Fibroblast of pulmonary artery (primary cell): Measurements from ENCODE around the gene CHAMP1.
A peak's percentile ranks its signal among the peaks of the same experiment; 100 is the strongest.

Experiments used
- DNase-seq: peaks from one replicate; pipeline ENCODE4 v3.0.0-alpha.2; 2010; ENCODE audit warnings: low read depth
- H3K4me3 ChIP-seq: replicated peaks from 2 replicates; pipeline ENCODE4 v1.5.1; 2011; ENCODE audit warnings: low read depth, mild to moderate bottlenecking, control low read depth, low read length, moderate library complexity
- TF ChIP-seq, protein P1 (sequence below): IDR thresholded peaks from 2 replicates; pipeline ENCODE4 v1.5.1; 2011; ENCODE audit warnings: mild to moderate bottlenecking, control low read depth, low read length, inconsistent platforms; ENCODE audit errors: missing control alignments

Gene CHAMP1

DNA sequence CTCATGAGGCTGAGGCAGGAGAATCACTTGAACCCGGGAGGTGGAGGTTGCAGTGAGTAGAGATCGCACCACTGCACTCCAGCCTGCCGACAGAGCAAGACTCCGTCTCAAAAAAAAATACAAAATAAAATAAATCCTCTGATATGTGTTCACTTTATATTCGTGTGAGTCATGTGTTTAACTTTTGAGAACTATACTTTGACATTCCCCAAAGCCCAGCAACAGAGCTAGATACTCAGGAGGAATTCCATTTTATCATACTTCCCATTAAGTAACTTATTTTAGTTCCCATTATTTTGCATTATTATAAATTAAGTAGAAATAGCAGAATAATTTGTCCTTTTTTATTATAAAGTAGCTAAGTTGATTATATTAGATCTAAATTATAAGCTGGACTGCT is 3.3 kb upstream of the CHAMP1 start:
- no peak for DNase-seq
- TF ChIP-seq, protein P1, sequence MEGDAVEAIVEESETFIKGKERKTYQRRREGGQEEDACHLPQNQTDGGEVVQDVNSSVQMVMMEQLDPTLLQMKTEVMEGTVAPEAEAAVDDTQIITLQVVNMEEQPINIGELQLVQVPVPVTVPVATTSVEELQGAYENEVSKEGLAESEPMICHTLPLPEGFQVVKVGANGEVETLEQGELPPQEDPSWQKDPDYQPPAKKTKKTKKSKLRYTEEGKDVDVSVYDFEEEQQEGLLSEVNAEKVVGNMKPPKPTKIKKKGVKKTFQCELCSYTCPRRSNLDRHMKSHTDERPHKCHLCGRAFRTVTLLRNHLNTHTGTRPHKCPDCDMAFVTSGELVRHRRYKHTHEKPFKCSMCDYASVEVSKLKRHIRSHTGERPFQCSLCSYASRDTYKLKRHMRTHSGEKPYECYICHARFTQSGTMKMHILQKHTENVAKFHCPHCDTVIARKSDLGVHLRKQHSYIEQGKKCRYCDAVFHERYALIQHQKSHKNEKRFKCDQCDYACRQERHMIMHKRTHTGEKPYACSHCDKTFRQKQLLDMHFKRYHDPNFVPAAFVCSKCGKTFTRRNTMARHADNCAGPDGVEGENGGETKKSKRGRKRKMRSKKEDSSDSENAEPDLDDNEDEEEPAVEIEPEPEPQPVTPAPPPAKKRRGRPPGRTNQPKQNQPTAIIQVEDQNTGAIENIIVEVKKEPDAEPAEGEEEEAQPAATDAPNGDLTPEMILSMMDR = no peak
- H3K4me3 ChIP-seq = no peak overlapping the region

DNA sequence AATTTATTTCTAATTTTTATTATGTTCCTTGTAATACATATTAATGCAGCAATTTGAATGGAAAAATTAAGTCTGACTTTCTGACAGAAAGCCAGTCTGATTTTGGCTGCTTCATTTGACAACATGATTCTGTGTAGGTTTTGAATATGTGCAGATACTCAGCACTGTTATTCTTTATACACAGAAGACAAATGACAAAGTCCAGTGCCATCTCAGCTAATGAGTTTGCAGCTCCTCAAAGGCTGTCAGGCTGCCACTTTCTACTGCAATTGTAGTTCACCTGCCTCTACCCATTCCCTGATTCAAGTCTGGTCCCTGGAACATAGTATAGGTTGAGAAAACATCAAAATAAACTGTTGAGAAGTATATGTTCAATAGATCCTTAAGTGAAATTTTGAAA is 2.9 kb upstream of the CHAMP1 start:
- TF ChIP-seq, protein P1 = no peak
- H3K4me3 ChIP-seq = no peak overlapping the region

DNA sequence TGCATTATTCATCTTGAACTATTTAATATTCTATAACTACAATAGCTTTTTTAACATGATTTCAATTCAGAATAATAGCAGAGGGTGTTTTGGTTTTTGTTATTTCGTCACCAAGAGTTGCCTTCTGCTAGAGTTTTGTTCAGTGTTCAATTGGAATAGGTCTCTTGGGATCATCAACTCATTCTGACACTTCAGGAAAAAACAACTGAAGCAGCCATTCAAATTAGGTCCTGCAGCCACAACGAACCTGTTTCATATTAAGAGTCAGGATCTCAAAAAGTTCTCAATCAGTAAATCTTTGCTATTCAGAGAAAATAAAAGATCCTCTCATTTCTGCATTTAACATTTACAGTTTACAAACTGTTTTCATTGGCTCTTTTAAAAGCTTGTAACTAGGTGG is 2.4 kb upstream of the CHAMP1 start:
- no peak for DNase-seq
- no peak overlapping the region for H3K4me3 ChIP-seq
- TF ChIP-seq, protein P1 = no peak

More for the DNA sequence above, 2.9 kb upstream of the CHAMP1 start:
- DNase-seq = no peak

DNA sequence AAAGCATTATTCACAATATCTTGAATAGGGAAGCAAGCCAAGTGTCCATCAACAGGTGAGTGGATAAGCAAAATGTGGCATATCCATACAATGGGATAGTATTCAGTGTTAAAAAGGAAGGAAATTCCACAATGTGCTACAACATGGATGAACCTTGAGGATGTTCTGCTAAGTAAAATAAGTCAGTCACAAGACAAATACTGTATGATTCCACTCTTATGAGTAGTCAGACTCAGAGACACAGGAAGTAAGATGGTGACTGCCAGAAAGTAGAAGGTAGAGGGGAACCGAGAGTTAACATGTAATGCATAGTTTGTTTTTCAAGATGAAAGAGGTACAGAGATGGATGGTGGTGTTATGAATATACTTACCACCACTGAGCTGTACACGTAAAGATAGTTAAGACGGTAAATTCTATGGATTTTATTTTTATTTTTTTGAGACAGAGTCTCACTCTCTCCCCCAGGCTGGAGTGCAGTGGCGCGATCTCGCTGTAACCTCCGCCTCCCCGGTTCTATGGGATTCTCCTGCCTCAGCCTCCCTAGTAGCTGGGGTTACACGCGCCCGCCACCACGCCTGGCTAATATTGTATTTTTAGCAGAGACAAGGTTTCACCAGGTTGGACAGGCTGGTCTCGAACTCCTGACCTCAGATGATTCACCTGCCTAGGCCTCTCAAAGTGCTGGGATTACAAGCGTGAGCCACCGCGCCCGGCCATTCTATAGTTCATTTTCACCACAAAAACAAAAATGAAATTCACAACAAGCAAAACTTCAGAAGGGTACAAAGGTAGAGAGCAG is 1.0 kb upstream of the CHAMP1 start:
- TF ChIP-seq, protein P1 = no peak
- H3K4me3 ChIP-seq = peak overlapping the region; percentile 77
- DNase-seq = no peak

DNA sequence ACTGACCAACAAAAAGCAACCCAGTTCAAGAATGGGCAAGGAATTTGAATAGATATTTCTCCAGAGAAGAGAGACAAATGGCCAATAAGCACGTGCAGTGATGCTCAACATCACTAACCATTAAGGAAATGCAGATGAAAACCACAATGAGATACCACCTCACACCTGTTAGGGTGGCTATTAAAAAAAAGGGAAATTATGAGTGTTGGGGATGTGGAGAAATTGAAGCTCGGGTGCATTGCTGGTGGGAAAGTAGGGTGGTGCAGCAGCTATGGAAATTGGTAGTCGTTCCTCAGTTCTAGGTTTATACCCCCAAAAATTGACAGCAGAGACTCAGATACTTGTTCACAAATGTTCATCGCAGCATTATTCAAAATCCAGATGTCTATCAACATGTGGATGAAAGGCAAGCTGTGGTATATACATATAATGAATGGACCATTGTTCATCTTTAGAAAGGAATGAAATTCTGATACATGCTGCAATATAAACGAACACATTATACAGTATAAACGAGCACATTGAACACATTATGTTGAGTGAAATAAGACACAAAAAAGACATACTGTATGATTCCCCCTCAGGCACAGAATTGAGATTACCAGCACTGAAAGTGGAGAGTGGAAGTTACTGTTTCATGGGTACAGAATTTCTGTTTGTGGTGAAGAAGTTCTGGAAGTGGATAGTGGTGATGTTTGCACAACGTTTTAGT is 927 bp downstream of the CHAMP1 start:
- H3K4me3 ChIP-seq = peak overlapping the region; percentile 77
- TF ChIP-seq, protein P1 = no peak

DNA sequence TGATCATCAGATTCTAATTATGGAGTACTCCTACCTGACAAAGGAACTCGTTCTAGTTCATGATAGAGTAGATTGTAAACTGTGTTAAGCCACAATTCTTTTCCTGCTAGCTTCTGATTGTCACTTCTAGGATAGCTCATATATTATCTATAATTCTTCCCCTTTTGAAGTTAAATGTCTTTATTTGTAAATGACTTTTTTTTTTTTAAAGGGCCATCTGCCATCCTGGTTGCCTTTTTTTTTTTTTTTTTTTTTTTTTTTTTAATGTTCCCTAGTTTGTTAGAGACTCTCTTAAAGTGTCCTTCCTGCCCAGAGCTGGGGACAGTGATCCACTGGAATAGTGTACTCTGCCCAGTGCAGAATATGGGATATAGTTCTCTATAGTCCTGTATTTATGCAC is 4.3 kb downstream of the CHAMP1 start:
- DNase-seq = no peak
- H3K4me3 ChIP-seq = no peak overlapping the region
- TF ChIP-seq, protein P1 = no peak

More for the DNA sequence above, 927 bp downstream of the CHAMP1 start:
- no peak for DNase-seq
